HG03460 (cell line): Measurements from ENCODE around the gene HSPA4L.

Experiments used
- ATAC-seq: cut with Tn5 transposase; IDR thresholded peaks from one replicate; pipeline ENCODE4 v1.9.1; 2021; ENCODE audit not compliant: unreplicated experiment

The HSPA4L gene

GRCh38 chr4:127782275-127783025, at the start of gene HSPA4L:
TSS of gene HSPA4L (plus strand) at chr4:127782322. CDS start at chr4:127782551, 229 bp downstream.
- peak; percentile 35 for ATAC-seq

DNA sequence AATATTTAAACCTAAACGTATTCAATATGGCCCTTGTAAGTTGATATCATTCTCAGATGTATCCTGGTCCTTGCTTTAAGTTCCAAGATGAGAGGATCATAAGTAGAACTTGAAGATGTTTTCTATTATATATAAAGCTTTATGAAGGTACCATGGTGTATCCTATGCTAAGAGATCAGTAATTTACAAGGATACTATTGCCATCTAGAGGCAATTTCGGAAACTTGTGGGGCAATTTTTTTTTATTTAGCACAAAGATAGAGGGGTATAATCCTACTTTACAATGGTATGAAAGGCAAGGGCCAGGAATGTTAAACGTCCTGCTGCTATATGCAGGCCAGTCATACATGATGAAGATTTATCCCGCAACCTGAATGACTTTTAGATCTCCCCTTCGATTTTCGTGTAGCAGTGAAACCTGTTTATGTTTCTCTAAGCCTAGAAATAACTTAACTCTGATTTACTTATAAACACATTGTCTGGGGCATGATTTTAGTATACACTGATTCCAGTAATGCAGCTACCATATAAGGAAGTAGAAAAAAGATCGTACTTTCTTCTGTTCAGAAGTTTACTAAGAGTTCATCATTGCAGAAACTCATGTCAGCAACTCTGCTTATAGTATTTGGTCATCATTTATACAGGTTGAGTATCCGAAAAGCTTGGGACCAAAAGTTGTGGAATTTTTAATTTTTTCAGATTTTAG, 49.3 kb upstream of the HSPA4L start:
- ATAC-seq = peak; percentile 72

GRCh38 chr4:127734976-127735375, 47.1 kb upstream of the HSPA4L start:
- no peak for ATAC-seq

DNA sequence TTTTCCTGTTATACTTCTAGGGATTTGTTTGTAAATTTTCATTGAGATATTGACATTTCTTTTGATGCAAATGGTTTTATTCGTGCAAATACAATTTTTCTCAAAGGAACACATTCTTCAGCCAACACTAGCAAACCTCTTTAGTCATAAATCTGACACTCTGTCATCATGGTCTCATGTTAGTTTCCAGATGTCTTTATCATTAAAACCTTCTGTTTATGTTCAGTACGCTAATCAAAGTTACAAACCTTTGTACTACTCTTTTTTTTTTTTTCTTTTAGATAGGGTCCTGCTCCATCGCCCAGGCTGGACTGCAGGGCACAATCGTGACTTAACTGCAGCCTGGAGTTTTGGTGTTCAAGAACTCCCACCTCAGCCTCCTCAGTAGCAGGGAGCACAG, 44.8 kb upstream of the HSPA4L start:
- ATAC-seq = no peak

GRCh38 chr4:127741247-127741646, 40.9 kb upstream of the HSPA4L start:
- ATAC-seq = no peak

- ATAC-seq = no peak
Observed at GRCh38 chr4:127747883-127748282, 34.2 kb upstream of the HSPA4L start.

DNA sequence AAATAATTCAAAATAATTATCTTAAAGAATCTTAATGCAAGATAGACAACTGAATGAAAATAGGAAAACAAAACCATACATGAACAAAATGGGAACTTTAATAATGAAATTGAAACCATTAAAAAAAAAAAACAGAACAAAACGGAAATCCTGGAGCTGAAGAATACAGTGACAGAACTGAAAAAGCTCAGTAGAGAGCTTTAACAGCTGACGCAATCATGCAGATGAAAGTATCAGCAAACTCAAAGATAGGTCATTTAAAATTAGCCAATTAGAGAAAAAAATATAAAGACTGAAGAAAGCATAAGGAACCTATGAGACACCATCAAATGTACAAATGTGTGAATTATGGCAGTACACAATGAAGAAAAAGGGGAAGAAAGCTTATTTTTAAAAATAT, 33.2 kb upstream of the HSPA4L start:
- ATAC-seq = no peak

DNA sequence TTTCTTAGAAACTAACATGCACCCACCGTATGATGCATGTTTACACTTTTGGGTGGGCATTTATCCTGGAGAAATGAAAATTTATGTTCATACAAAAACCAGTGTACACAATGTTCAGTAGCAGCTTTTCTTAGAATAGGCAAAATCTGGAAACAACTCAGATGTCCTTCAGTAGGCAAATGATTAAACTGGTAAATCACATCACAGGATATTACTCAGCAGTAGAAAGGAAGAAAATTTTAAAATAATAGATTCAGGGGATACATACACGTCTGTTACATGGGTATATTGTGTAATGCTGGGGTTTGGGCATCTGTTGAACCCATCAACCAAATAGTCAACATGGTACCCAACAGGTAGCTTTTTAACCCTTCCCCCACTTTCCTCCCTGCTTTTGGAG, 25.2 kb upstream of the HSPA4L start:
- no peak for ATAC-seq

GRCh38 chr4:127759228-127759820, 22.8 kb upstream of the HSPA4L start:
- ATAC-seq = peak; percentile 80

DNA sequence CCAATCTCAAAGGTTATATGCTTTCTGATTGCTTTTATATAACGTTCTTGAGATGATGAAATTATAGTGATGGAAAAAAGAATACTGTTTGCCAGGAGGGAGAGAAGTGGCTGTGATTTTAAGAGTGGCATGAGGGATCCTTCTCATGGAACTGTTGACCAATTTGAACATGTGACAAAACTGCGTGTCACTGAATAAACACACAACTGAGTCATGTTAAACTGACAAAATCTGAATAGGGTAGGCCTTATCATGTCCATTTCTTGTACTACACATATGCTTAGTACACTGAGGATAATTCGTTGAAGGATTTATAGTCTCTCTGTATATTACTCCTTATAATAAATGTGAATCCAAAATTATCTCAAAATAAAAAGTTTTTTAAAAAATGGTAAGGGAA, 22.2 kb upstream of the HSPA4L start:
- ATAC-seq = no peak

DNA sequence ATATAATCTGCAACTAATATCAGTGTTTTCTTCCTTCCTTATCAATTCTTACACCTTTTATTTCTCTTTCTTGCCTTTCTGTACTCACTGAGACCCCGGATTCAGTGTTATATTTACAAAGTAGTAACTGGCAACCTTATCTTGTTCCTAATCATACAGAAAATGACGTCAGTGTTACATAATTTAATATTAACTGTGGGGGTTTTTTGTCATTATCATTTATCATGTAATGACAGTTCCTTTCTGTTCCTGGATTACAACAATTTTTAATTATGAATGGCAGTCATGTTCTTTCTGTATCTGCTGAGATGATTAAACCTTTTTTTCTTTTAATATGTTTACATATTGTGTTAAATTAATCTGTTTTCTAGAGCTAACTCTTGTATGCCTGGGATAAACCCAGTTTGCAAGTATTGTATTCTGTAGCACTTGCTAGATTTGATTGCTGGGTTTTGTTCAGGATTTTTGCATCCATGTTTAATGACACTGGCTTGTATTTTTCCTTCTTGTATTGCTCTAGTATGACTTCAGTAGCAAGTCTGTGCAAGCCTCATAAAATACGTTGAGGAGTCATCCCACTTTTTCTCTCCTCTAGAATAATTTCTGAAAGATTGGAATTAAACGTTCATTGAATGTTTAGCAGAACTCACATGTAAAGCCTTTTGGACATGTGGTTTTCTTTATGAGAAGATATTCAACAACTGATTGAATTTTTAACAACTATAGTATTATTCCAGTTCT, 10.4 kb upstream of the HSPA4L start:
- ATAC-seq = no peak

GRCh38 chr4:127772769-127773671, 9.1 kb upstream of the HSPA4L start:
- ATAC-seq = no peak

- no peak for ATAC-seq
Observed at GRCh38 chr4:127775843-127776242, 6.3 kb upstream of the HSPA4L start.

DNA sequence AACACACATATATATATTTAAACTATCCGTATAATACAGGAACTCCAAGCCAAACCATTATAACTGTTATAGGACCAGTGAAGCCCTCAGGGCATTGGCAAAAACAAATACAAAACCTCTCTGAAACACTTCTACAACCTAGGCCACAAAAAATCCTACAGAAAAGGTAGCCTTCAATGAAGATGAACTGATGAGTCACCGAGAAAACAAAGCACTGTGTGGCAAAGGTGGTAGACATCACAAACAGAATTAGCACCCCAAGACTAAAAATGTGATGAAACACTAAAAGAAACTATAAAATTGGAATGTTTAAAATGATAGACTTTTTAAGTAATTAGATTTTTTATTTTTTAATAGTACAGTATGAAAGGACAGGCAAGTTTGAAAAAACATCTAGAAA, 5.5 kb upstream of the HSPA4L start:
- no peak for ATAC-seq

GRCh38 chr4:127777487-127777886, 4.6 kb upstream of the HSPA4L start:
- no peak for ATAC-seq

DNA sequence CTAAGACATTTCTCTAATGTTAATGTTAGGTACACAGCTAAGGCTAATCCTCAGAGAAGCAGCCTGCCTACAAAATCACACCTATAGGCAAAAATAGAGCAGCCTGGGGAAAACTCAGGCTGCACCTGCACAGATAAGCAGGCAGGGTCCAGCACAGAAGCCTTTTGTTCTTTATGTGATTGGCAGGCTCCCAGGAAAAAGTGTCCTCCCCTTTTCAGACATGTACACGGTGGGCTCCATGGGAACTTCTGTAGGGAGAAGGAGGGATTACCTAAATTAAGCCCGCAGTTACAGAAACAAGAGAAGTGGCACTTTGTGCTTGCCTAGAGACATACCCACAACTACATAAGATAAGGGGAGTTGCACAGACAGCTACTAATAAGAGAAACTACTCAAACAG, 4.0 kb upstream of the HSPA4L start:
- no peak for ATAC-seq

- ATAC-seq = no peak
Observed at GRCh38 chr4:127780598-127780997, 1.5 kb upstream of the HSPA4L start.

DNA sequence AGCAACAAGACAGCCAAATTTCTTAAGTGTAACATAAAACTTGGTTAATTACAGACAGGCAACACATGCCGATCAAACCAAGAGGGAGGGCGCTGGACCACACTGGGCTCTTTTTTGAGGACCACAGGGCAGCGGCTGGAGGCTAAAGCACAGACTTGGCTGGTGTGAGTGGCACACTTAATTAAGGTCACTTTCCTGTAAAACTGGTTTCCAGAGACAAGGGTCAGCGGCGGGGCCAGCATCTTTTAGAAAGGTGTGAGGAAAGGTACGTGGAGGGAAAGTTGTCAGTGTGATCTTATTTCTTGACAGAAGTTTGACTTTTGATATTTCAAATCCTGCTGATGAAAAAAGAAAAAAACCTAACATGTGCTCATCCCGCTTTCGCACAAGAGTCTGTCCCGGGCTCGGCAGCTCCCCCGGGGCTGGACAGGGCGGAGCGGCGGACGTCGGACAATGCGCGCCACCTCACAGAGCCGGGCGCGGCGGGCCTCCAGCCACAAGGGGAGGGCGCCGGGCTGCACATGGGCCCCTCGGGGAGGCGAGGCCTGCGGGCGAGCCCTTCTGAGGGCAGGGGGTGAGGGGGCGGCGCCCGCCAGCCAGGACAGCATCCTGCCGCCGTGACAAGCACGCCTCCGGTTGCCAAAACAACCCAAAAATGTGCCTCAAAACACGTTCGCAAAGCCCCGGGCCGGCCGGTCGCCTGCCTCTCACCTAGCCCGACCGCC, 660 bp upstream of the HSPA4L start:
- peak; percentile 33 for ATAC-seq

DNA sequence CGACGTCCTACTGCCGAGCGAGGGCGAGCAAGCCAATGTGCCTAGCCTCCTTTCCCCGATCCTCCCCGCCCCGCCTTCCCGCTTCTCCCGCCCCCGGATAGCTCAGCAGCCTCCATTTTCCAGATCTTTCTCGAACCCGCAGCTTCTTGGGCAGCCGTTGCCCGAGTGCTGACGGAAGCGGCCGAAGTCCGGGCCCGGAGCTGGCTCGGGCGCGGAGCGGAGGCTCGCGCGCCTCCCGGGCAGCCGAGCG, 172 bp upstream of the HSPA4L start:
- peak; percentile 71 for ATAC-seq
